ENCODE measurements around the gene SMIM1. TPM values are rescaled to one million over a fixed set of nuclear protein-coding genes. Genes with fewer than 3 reads are reported as not detected.

Gene SMIM1
- total and polyA plus RNA-seq, 2 of the 4 experiments (the other 2 are of a cell fraction) = 0.90 to 3.4 TPM

DNA sequence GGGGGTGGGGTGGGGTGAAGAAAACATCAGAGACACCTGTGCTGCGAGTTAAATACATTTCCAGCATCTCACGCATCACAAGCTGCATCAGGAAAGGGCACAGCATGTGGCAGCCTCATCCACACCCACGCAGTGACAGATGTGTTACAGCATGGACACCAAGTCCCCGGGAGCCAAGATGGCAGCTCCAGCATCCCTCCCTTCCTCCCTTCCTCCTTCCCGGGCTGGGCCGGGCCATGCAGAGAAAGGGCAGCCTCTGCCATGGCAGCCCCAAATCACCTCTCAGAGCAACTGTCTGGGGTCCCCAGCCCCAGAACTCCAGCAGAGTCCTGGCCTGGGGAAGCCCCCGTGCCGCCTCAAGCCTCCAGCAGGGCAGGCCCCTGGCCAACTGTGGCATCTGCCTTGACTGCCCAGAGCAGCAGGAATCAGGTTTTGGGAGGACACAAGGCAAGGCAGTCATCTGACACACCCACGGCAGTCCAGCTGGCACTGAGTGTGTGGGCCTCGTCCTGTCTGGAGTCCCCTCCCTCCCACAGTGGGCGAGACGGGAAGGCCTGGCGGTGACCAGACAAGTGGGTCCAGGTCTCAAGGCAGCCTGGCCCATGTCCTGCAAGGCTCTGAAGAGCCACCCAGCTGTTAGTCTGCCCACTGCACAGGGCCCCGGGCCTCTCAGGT is 6.2 kb downstream of the SMIM1 start:
- Histone ChIP-seq H4K5ac (ENCODE audit: low read depth, low read length) (no peak overlapping the region), H2BK5ac (ENCODE audit: low read depth, low read length, poor library complexity, severe bottlenecking) (no peak overlapping the region), H3K4me1 (ENCODE audit: control insufficient read depth, insufficient read depth, low read length) (peaks cover 14% of the 10 kb centered on the region), H3K23ac (ENCODE audit: low read depth, low read length) (no peak overlapping the region), H4K91ac (ENCODE audit: insufficient read depth, low read depth, low read length) (no peak overlapping the region), H3K14ac (replicated peaks; ENCODE audit: low read depth, low read length) (no peak overlapping the region), H3K27me3 (ENCODE audit: control insufficient read depth, insufficient read depth, low read length) (no peaks in the 10 kb centered on the region), H2AK5ac (ENCODE audit: low read depth, low read length) (no peak overlapping the region), H3K79me1 (ENCODE audit: low read depth in 1 of 2, low read length in 2 of 2) (no peaks in the 10 kb centered on the region), H3K18ac (ENCODE audit: low read depth, low read length) (no peak overlapping the region), H3K9me1 (ENCODE audit: insufficient read depth, low read length) (peaks cover 4% of the 10 kb centered on the region; the same call in 1 of the 2 replicates), H2AFZ (replicated peaks; ENCODE audit: low read length, poor library complexity) (no peak overlapping the region), H3K27ac (ENCODE audit: insufficient read depth, low read length) (no peak overlapping the region), H4K20me1 (ENCODE audit: insufficient read depth, low read length) (no peaks in the 10 kb centered on the region), H2BK15ac (ENCODE audit: low read depth, low read length) (no peak overlapping the region), H4K8ac (ENCODE audit: low read depth in 2 of 2, low read length in 2 of 2) (no peak overlapping the region), H3K9ac (ENCODE audit: low read depth, low read length) (no peak overlapping the region), H3K4ac (ENCODE audit: low read depth, low read length) (no peak overlapping the region), H3K56ac (ENCODE audit: extremely low read depth, insufficient read depth, low read length) (no peak overlapping the region), H3K4me2 (ENCODE audit: low read depth, low read length) (no peak overlapping the region), H2BK20ac (ENCODE audit: low read depth, low read length) (no peak overlapping the region), H3K4me3 (ENCODE audit: insufficient read depth, low read depth, low read length) (no peak overlapping the region), H3K9me3 (ENCODE audit: control insufficient read depth, insufficient read depth, low read length) (no peaks in the 10 kb centered on the region), H3K36me3 (ENCODE audit: control insufficient read depth, insufficient read depth, low read length) (peaks cover 37% of the 10 kb centered on the region), H2AK9ac (replicated peaks; ENCODE audit: low read depth, low read length, poor library complexity) (no peak overlapping the region), H2BK120ac (ENCODE audit: low read depth, low read length) (no peak overlapping the region)
- DNase-seq (no peak), ATAC-seq (ENCODE audit: low read depth) (no peak)
- 79% methylated on average over 3 of the region's 14 CpGs; no CpG with 5 or more reads in 1 of the 2 experiments for WGBS, 2 experiments (ENCODE audit: extremely low coverage in 2 of 2, insufficient read length in 1 of 2)
- dilution Hi-C loops (cut with HindIII; ENCODE audit: low sequenced_read_pairs, unreplicated experiment) = no loop called here
- POLR2A ChIA-PET (ENCODE audit: unreplicated experiment) = no interaction called here
- in situ Hi-C loops (cut with MboI; ENCODE audit: low sequenced_read_pairs) = no loop called here
- no TSS peak for BruUV-seq (replicated peaks)
- intact Hi-C loops (cut with micrococcal nuclease) = no loop called here
- no peak for TF ChIP-seq BHLHE40 (IDR thresholded peaks at IDR 0.05; ENCODE audit: low read depth, low read length)
- no peak for TF ChIP-seq SMC3 (IDR thresholded peaks at IDR 0.05; ENCODE audit: low read depth, low read length)
- no peak for TF ChIP-seq POLR2A (IDR thresholded peaks at IDR 0.05; ENCODE audit: low read depth, low read length)
- TF ChIP-seq RFX5 (IDR thresholded peaks at IDR 0.05; ENCODE audit: low read depth, low read length) = no peak
- no peak for TF ChIP-seq FOS (IDR thresholded peaks at IDR 0.05; ENCODE audit: low read depth, low read length)
- no peak for TF ChIP-seq MAZ (IDR thresholded peaks at IDR 0.05; ENCODE audit: borderline replicate concordance, low read depth, low read length)
- TF ChIP-seq MXI1 (IDR thresholded peaks at IDR 0.05; ENCODE audit: borderline replicate concordance, low read depth, low read length) = no peak
- TF ChIP-seq CEBPB (IDR thresholded peaks at IDR 0.05; ENCODE audit: low read depth, low read length) = no peak
- TF ChIP-seq MAFK (IDR thresholded peaks at IDR 0.05; ENCODE audit: low read depth, low read length) = no peak
- TF ChIP-seq NFE2L2 (IDR thresholded peaks at IDR 0.05; ENCODE audit: low read depth, low read length) = no peak
- TF ChIP-seq, protein P1, sequence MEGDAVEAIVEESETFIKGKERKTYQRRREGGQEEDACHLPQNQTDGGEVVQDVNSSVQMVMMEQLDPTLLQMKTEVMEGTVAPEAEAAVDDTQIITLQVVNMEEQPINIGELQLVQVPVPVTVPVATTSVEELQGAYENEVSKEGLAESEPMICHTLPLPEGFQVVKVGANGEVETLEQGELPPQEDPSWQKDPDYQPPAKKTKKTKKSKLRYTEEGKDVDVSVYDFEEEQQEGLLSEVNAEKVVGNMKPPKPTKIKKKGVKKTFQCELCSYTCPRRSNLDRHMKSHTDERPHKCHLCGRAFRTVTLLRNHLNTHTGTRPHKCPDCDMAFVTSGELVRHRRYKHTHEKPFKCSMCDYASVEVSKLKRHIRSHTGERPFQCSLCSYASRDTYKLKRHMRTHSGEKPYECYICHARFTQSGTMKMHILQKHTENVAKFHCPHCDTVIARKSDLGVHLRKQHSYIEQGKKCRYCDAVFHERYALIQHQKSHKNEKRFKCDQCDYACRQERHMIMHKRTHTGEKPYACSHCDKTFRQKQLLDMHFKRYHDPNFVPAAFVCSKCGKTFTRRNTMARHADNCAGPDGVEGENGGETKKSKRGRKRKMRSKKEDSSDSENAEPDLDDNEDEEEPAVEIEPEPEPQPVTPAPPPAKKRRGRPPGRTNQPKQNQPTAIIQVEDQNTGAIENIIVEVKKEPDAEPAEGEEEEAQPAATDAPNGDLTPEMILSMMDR (conservative IDR thresholded peaks at IDR 0.05; ENCODE audit: low read depth, low read length) = no peak
- TF ChIP-seq, protein P2, sequence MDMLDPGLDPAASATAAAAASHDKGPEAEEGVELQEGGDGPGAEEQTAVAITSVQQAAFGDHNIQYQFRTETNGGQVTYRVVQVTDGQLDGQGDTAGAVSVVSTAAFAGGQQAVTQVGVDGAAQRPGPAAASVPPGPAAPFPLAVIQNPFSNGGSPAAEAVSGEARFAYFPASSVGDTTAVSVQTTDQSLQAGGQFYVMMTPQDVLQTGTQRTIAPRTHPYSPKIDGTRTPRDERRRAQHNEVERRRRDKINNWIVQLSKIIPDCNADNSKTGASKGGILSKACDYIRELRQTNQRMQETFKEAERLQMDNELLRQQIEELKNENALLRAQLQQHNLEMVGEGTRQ (IDR thresholded peaks at IDR 0.05; ENCODE audit: low read depth, low read length) = no peak
- TF ChIP-seq CHD1 (IDR thresholded peaks at IDR 0.05; ENCODE audit: low read depth, low read length) = no peak
- no peak for TF ChIP-seq RAD21 (IDR thresholded peaks at IDR 0.05; ENCODE audit: low read length)
- TF ChIP-seq, protein P3, sequence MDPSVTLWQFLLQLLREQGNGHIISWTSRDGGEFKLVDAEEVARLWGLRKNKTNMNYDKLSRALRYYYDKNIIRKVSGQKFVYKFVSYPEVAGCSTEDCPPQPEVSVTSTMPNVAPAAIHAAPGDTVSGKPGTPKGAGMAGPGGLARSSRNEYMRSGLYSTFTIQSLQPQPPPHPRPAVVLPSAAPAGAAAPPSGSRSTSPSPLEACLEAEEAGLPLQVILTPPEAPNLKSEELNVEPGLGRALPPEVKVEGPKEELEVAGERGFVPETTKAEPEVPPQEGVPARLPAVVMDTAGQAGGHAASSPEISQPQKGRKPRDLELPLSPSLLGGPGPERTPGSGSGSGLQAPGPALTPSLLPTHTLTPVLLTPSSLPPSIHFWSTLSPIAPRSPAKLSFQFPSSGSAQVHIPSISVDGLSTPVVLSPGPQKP (IDR thresholded peaks at IDR 0.05; ENCODE audit: borderline replicate concordance, low read depth, low read length) = no peak
- no peak for TF ChIP-seq RCOR1 (IDR thresholded peaks at IDR 0.05; ENCODE audit: insufficient replicate concordance, low read length)
- CTCF ChIA-PET = no interaction called here
